Mesodermal cell (in vitro differentiated cells): ENCODE results near the gene CD8B2.
"Not testable (repeated sequence)": the region's sequence is repeated elsewhere in the genome, so short reads cannot be mapped to it uniquely, and the experiment has no call there.

Source experiments
- H3K27ac ChIP-seq: 2 replicates; pipeline ENCODE4 v1.7.0; 2013; ENCODE audit warnings: mild to moderate bottlenecking, low read depth, low read length, moderate library complexity; ENCODE audit not compliant: severe bottlenecking
- H3K36me3 ChIP-seq: 2 replicates; pipeline ENCODE4 v1.7.1; 2013; ENCODE audit warnings: mild to moderate bottlenecking, low read length, moderate library complexity; ENCODE audit not compliant: control insufficient read depth, insufficient read depth
- H3K4me1 ChIP-seq: one replicate; pipeline ENCODE4 v1.7.1; 2013; ENCODE audit warnings: mild to moderate bottlenecking, low read length; ENCODE audit not compliant: insufficient read depth, control insufficient read depth, poor library complexity, severe bottlenecking
- H3K4me3 ChIP-seq: 2 replicates; pipeline ENCODE4 v1.7.0; 2013; ENCODE audit warnings: low read length, control low read depth, mild to moderate bottlenecking; ENCODE audit not compliant: insufficient read depth, poor library complexity, severe bottlenecking; ENCODE audit errors: extremely low read depth
- H3K9me3 ChIP-seq: 2 replicates; pipeline ENCODE4 v1.7.1; 2013; ENCODE audit warnings: mild to moderate bottlenecking, low read length, moderate library complexity; ENCODE audit not compliant: control insufficient read depth
- WGBS, 2 experiments: methylation state at CpG; one replicate each; pipeline ENCODE4 v1.1.5; 2013; ENCODE audit warnings: missing lambda C conversion rate in 2 of 2; ENCODE audit not compliant: insufficient coverage in 2 of 2; 5-methylcytosine and 5-hydroxymethylcytosine counted together

The CD8B2 gene

DNA sequence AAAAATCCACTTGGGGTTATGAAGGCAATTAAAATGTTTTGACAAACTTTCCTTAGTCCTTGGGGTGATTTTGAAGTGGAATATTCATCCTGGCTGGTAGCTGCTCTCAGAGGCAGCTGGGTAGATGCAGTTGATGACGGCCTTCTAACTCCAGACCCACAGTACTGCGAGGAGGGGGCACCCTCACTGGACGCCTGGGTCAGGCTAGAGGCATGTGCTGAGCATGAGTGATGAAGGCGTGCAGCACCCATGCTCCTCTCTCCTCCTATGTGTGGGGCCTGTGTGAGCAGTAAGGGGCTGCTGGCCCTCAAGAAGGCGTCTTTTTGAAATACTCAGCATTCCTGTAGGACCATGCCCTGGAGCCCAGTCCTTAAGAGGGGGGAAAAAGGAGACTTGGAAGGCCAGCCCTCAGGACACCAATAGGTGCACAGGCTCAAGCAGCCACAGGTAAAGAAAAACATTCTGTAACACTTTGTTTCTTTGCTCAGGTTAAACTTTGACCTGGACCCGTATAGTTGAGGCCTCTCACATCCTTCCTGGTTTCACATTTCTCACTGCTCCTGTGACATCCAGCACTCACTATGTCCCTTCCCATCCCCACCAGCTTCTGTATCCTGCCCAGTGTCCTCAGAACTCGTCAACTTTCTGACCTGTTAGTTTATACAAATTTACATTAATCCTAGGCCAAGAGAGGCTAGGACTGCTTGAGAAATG, 64.4 kb downstream of the CD8B2 start:
- Histone ChIP-seq H3K9me3 (peaks cover 1% of the 10 kb centered on the region), H3K36me3 (no peaks in the 10 kb centered on the region), H3K4me1 (no peaks in the 10 kb centered on the region), H3K27ac (no peak overlapping the region), H3K4me3 (no peak overlapping the region)
- 57 to 84% methylated on average over 2 to 4 of the region's 7 CpGs for WGBS, 2 experiments

GRCh38 chr2:106552921-106553320, 65.8 kb downstream of the CD8B2 start:
- 56 to 75% methylated on average over 4 to 5 of the region's 6 CpGs for WGBS, 2 experiments

GRCh38 chr2:106553321-106553720, 66.2 kb downstream of the CD8B2 start:
- 84 to 92% methylated on average over 3 to 4 of the region's 6 CpGs for WGBS, 2 experiments

More at GRCh38 chr2:106552921-106553320, 65.8 kb downstream of the CD8B2 start:
- H3K36me3 ChIP-seq: no peaks in the 10 kb centered on the region
- no peak overlapping the region for H3K27ac ChIP-seq
- no peak overlapping the region for H3K4me3 ChIP-seq
- peaks cover 5% of the 10 kb centered on the region for H3K9me3 ChIP-seq
- H3K4me1 ChIP-seq: no peaks in the 10 kb centered on the region

DNA sequence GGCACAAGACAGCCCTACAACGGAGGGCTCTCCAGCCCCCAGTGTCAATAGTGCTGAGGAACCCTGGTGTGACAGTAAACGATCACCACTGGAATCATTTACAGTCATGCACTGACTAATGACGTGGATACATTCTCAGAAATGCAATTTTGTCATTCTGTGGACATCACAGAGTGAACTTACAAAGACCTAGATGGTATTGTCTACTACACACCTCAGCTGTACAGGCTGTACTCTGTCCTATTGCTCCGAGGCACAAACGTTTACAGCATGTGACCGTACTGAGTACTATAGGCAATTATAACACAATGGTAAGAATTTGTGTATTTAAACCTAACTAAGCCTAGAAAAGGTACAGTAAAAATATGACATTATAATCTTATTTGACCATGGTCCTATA, 67.2 kb downstream of the CD8B2 start:
- no peaks in the 10 kb centered on the region for H3K36me3 ChIP-seq
- 82 to 84% methylated on average over 3 of the region's 6 CpGs for WGBS, 2 experiments
- H3K4me3 ChIP-seq: no peak overlapping the region
- no peak overlapping the region for H3K27ac ChIP-seq
- H3K4me1 ChIP-seq: no peaks in the 10 kb centered on the region
- peaks cover 5% of the 10 kb centered on the region for H3K9me3 ChIP-seq

More at GRCh38 chr2:106553321-106553720, 66.2 kb downstream of the CD8B2 start:
- Histone ChIP-seq H3K4me1 (no peaks in the 10 kb centered on the region), H3K36me3 (no peaks in the 10 kb centered on the region), H3K9me3 (peaks cover 5% of the 10 kb centered on the region), H3K4me3 (no peak overlapping the region), H3K27ac (no peak overlapping the region)

- H3K36me3 ChIP-seq: no peaks in the 10 kb centered on the region
- no peak overlapping the region for H3K27ac ChIP-seq
- H3K4me3 ChIP-seq: no peak overlapping the region
- H3K4me1 ChIP-seq: no peaks in the 10 kb centered on the region
- WGBS, 2 experiments: 0 to 8% methylated on average over 1 of the region's 1 CpG
- peaks cover 5% of the 10 kb centered on the region for H3K9me3 ChIP-seq
Observed at GRCh38 chr2:106555053-106555452, 67.9 kb downstream of the CD8B2 start.

DNA sequence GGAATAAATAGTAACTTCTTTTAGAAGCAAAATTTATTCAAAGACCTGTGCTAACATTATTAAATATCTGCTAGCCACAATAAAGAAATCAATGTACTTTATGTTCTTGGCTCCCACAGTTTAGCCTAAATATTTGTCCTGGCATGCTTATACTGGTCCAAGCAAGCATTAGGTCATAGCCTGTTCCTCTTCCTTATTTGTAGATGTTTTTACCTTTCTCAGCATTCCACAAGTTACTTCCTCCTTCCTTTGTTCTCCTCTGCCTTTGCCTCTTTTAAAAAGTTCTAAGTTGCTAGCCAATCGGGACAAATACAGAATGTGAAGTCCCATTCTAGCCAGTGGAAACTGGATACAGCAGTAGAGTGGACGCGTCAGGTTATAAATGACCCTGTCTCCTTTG, 72.6 kb downstream of the CD8B2 start:
- WGBS, 2 experiments: 89 to 96% methylated on average over 3 of the region's 3 CpGs

DNA sequence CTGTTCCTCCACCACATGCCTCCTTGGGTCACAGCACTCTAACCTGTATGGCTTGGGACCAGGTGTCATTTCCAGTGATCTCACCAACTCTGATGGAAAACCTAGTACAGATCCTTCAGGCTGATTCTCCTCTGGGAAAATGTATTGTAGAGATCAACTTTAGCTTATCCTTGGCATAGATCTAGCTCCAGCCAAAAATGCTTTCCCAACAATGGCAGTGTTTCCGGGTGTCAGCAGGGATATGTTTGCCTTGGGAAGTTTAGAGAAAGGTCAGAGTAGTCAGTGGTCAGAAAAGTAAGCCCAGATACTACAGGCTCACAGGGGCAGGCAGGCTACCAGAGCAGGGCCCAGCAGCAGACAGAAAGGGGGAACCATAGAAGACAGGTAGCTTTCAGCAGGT, 73.6 kb downstream of the CD8B2 start:
- H3K9me3 ChIP-seq: peaks cover 5% of the 10 kb centered on the region
- H3K4me3 ChIP-seq: no peak overlapping the region
- H3K4me1 ChIP-seq: no peaks in the 10 kb centered on the region
- 100% methylated on average over 1 of the region's 1 CpG for WGBS, 2 experiments
- no peak overlapping the region for H3K27ac ChIP-seq
- H3K36me3 ChIP-seq: no peaks in the 10 kb centered on the region

More for the DNA sequence above, 72.6 kb downstream of the CD8B2 start:
- H3K27ac ChIP-seq, H3K36me3 ChIP-seq, H3K4me1 ChIP-seq, H3K9me3 ChIP-seq, H3K4me3 ChIP-seq: not testable (repeated sequence)

DNA sequence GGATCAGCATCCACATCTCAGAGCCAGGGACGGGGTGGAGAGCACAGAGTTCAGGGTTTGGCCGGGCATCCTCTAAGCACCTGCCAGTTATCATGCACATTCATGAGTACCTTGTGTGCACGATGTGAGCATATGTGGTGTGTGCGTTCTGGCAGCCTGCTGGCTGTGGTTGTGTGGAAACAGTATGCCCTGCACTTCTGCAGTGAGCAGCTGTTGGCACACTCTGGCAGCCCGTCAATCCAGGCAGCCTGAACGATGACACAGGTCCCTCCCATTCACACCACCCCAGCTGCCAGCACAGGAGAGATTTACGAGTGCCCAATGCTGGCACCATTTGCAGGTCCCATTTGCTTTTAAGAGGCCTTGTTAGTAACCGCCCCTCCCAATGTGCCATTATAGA, 74.2 kb downstream of the CD8B2 start:
- 87% methylated on average over 8 of the region's 8 CpGs for WGBS, 2 experiments
- no peaks in the 10 kb centered on the region for H3K36me3 ChIP-seq
- no peak overlapping the region for H3K27ac ChIP-seq
- H3K4me1 ChIP-seq: no peaks in the 10 kb centered on the region
- H3K9me3 ChIP-seq: peaks cover 5% of the 10 kb centered on the region
- no peak overlapping the region for H3K4me3 ChIP-seq

- 94 to 98% methylated on average over 3 to 4 of the region's 4 CpGs for WGBS, 2 experiments
Observed at GRCh38 chr2:106561803-106562202, 74.6 kb downstream of the CD8B2 start.

GRCh38 chr2:106562268-106563186, 75.4 kb downstream of the CD8B2 start:
- no peaks in the 10 kb centered on the region for H3K36me3 ChIP-seq
- no peak overlapping the region for H3K4me3 ChIP-seq
- WGBS, 2 experiments: 78 to 81% methylated on average over 7 of the region's 9 CpGs
- H3K27ac ChIP-seq: no peak overlapping the region
- H3K9me3 ChIP-seq: no peaks in the 10 kb centered on the region
- no peaks in the 10 kb centered on the region for H3K4me1 ChIP-seq

More at GRCh38 chr2:106561803-106562202, 74.6 kb downstream of the CD8B2 start:
- Histone ChIP-seq H3K36me3 (no peaks in the 10 kb centered on the region), H3K9me3 (peaks cover 1% of the 10 kb centered on the region), H3K27ac (no peak overlapping the region), H3K4me3 (no peak overlapping the region), H3K4me1 (no peaks in the 10 kb centered on the region)
